NCI-H2196 treated with DMSO at 0.1 percent for 48 hours (cell line): ENCODE results near the gene THAP12.
"Not testable (repeated sequence)": the region's sequence is repeated elsewhere in the genome, so short reads cannot be mapped to it uniquely, and the experiment has no call there.

Experiments
- DNase-seq: peaks from one replicate; lab custom pipeline; 2025; ENCODE audit not compliant: unreplicated experiment; lab: John Stamatoyannopoulos, UW

Gene THAP12

GRCh38 chr11:76380977-76381719, at the start of gene THAP12, which contains the start of gene GVQW3:
Gene THAP12 (minus strand): TSS chr11:76381132. CDS start chr11:76380836, 296 bp downstream.
Gene GVQW3 (plus strand): TSS chr11:76381323. CDS start chr11:76381829, 506 bp downstream.
- DNase-seq, result peak; percentile 94

- no peak for DNase-seq
Measured at GRCh38 chr11:76426660-76427059, 45.7 kb upstream of the THAP12 start.

- no peak for DNase-seq
Measured at GRCh38 chr11:76424891-76425290, 44.0 kb upstream of the THAP12 start.

GRCh38 chr11:76424379-76424778, 43.4 kb upstream of the THAP12 start:
- DNase-seq, result no peak

GRCh38 chr11:76419896-76420295, 39.0 kb upstream of the THAP12 start:
- no peak for DNase-seq

GRCh38 chr11:76415073-76415472, 34.1 kb upstream of the THAP12 start:
- DNase-seq, result no peak

- DNase-seq, result no peak
Measured at GRCh38 chr11:76410851-76411357, 30.0 kb upstream of the THAP12 start.

- no peak for DNase-seq
Measured at GRCh38 chr11:76408171-76408965, 27.4 kb upstream of the THAP12 start.

GRCh38 chr11:76406359-76406758, 25.4 kb upstream of the THAP12 start:
- no peak for DNase-seq

GRCh38 chr11:76401484-76401883, 20.6 kb upstream of the THAP12 start:
- DNase-seq, result not testable (repeated sequence)

- DNase-seq, result no peak
Measured at GRCh38 chr11:76400967-76401366, 20.0 kb upstream of the THAP12 start.

GRCh38 chr11:76397383-76397782, 16.5 kb upstream of the THAP12 start:
- DNase-seq, result no peak

GRCh38 chr11:76395296-76395695, 14.4 kb upstream of the THAP12 start:
- no peak for DNase-seq

GRCh38 chr11:76394411-76394810, 13.5 kb upstream of the THAP12 start:
- no peak for DNase-seq

GRCh38 chr11:76392870-76393269, 11.9 kb upstream of the THAP12 start:
- no peak for DNase-seq

GRCh38 chr11:76391811-76392475, 11.0 kb upstream of the THAP12 start:
- DNase-seq, result no peak

GRCh38 chr11:76391021-76391420, 10.1 kb upstream of the THAP12 start:
- DNase-seq, result peak; percentile 23

- no peak for DNase-seq
Measured at GRCh38 chr11:76388408-76388807, 7.5 kb upstream of the THAP12 start.

- DNase-seq, result no peak
Measured at GRCh38 chr11:76385903-76386302, 5.0 kb upstream of the THAP12 start.

GRCh38 chr11:76382209-76382608, 1.3 kb upstream of the THAP12 start:
- no peak for DNase-seq
